HepG2 (cell line): ENCODE results near the gene DNAJB12. TPM values are rescaled to one million over a fixed set of nuclear protein-coding genes. Genes with fewer than 3 reads are reported as not detected.
A peak's percentile ranks its signal among the peaks of the same experiment; 100 is the strongest.

ENCODE experiments used
- ELF1 ChIP-seq: sonication (generic); formaldehyde crosslinking; IDR thresholded peaks from 2 replicates; pipeline ENCODE4 v1.4.0; 2020; ENCODE audit warnings: missing genetic modification reagents
- FOXK2 ChIP-seq: fragments of 450-650 bp; IDR thresholded peaks from 2 replicates; pipeline ENCODE4 v1.6.1; 2016
- GFI1 ChIP-seq: sonication (generic); formaldehyde crosslinking; IDR thresholded peaks from 2 replicates; pipeline ENCODE4 v1.5.0; 2020; ENCODE audit warnings: missing genetic modification reagents, mild to moderate bottlenecking, borderline replicate concordance
- GTF2F1 ChIP-seq: fragments of 150-350 bp; IDR thresholded peaks from 2 replicates; pipeline ENCODE4 v1.6.1; 2014; ENCODE audit warnings: low read length
- HES4 ChIP-seq: sonication (generic); formaldehyde crosslinking; IDR thresholded peaks from 2 replicates; pipeline ENCODE4 v1.9.0; 2021; ENCODE audit warnings: mild to moderate bottlenecking, missing genetic modification reagents, borderline replicate concordance
- HOXD1 ChIP-seq: sonication (generic); formaldehyde crosslinking; IDR thresholded peaks from 2 replicates; pipeline ENCODE4 v1.5.0; 2020; ENCODE audit warnings: missing genetic modification reagents
- PHF21A ChIP-seq: sonication (generic); formaldehyde crosslinking; IDR thresholded peaks from 2 replicates; pipeline ENCODE4 v1.5.0; 2020; ENCODE audit warnings: mild to moderate bottlenecking, missing genetic modification reagents
- PLSCR1 ChIP-seq: sonication (generic); formaldehyde crosslinking; IDR thresholded peaks from 2 replicates; pipeline ENCODE4 v1.5.0; 2020; ENCODE audit warnings: missing genetic modification reagents, mild to moderate bottlenecking, borderline replicate concordance
- RORA ChIP-seq: sonication (generic); formaldehyde crosslinking; IDR thresholded peaks from 2 replicates; pipeline ENCODE4 v1.5.0; 2020; ENCODE audit warnings: mild to moderate bottlenecking, missing genetic modification reagents, moderate library complexity
- TCF7 ChIP-seq: sonication (generic); IDR thresholded peaks from 2 replicates; pipeline ENCODE4 v1.6.1; 2016; ENCODE audit warnings: antibody characterized with exemption, low read depth
- U2AF1 ChIP-seq: fragments of 200-400 bp; formaldehyde crosslinking; optimal IDR thresholded peaks from 2 replicates; pipeline ENCODE3; 2017; ENCODE audit warnings: mild to moderate bottlenecking, low read depth, low read length
- XRCC5 ChIP-seq: fragments of 200-400 bp; formaldehyde crosslinking; optimal IDR thresholded peaks from 2 replicates; pipeline ENCODE3; 2017; ENCODE audit warnings: mild to moderate bottlenecking, low read length
- ZBTB37 ChIP-seq: sonication (generic); formaldehyde crosslinking; IDR thresholded peaks from 2 replicates; pipeline ENCODE4 v1.4.0; 2020; ENCODE audit warnings: mild to moderate bottlenecking, missing genetic modification reagents
- ZNF296 ChIP-seq: sonication (generic); formaldehyde crosslinking; conservative IDR thresholded peaks from 2 replicates; pipeline ENCODE4 v1.5.0; 2020; ENCODE audit warnings: mild to moderate bottlenecking, missing genetic modification reagents
- ZNF333 ChIP-seq: sonication (generic); formaldehyde crosslinking; IDR thresholded peaks from 2 replicates; pipeline ENCODE4 v1.4.0; 2020; ENCODE audit warnings: mild to moderate bottlenecking, missing genetic modification reagents, borderline replicate concordance
- ZNF549 ChIP-seq: sonication (generic); formaldehyde crosslinking; IDR thresholded peaks from 2 replicates; pipeline ENCODE4 v1.5.0; 2020; ENCODE audit warnings: missing genetic modification reagents
- ZNF574 ChIP-seq: sonication (generic); formaldehyde crosslinking; IDR thresholded peaks from 2 replicates; pipeline ENCODE4 v1.4.0; 2020; ENCODE audit warnings: missing genetic modification reagents
- ZNF768 ChIP-seq: sonication (generic); formaldehyde crosslinking; IDR thresholded peaks from 2 replicates; pipeline ENCODE4 v1.4.0; 2020; ENCODE audit warnings: missing genetic modification reagents
- ZNF891 ChIP-seq: sonication (generic); formaldehyde crosslinking; IDR thresholded peaks from 2 replicates; pipeline ENCODE4 v1.5.0; 2020; ENCODE audit warnings: mild to moderate bottlenecking, missing genetic modification reagents
- polyA plus RNA-seq, 8 experiments: library from polyadenylated mRNA; depleted of rRNA in 3 of 8; stranded (reverse) in 7 of 8; unstranded in 1 of 8; fragments of >200 nt; fragmentation: Illumina TruSeq in 4 of 8; extraction: Trizol in 4 of 8; gene quantifications; 2 replicates each; pipeline versions ENCODE4 v1.2.1 to v1.2.3, GENCODE V29; 2011 to 2016; ENCODE audit warnings: low read depth in 4 of 8, missing spikeins in 1 of 8, mixed read lengths in 1 of 8; ENCODE audit not compliant: insufficient read depth in 1 of 8
- total RNA-seq, 5 experiments: library from RNA; depleted of rRNA; stranded (reverse); fragments of >200 nt; fragmentation: Illumina TruSeq; extraction: Trizol; gene quantifications; 2 replicates each; pipeline ENCODE4 v1.2.3, GENCODE V29; 2016; ENCODE audit warnings: low read depth in 1 of 5
- TF ChIP-seq, protein P1 (sequence below): sonication (generic); formaldehyde crosslinking; IDR thresholded peaks from 2 replicates; pipeline ENCODE4 v1.4.0; 2020; ENCODE audit warnings: missing genetic modification reagents, mild to moderate bottlenecking, borderline replicate concordance
- TF ChIP-seq, protein P2 (sequence below): sonication (generic); formaldehyde crosslinking; IDR thresholded peaks from 2 replicates; pipeline ENCODE4 v1.8.0; 2022; ENCODE audit warnings: mild to moderate bottlenecking, missing genetic modification reagents
- TF ChIP-seq, protein P3 (sequence below): sonication (generic); formaldehyde crosslinking; IDR thresholded peaks from 2 replicates; pipeline ENCODE4 v1.8.0; 2022; ENCODE audit warnings: missing genetic modification reagents, mild to moderate bottlenecking, borderline replicate concordance

DNAJB12 gene
- total and polyA plus RNA-seq, 2 of the 13 experiments (the other 11 are each of a cell fraction or from before 2014, with no cell fraction given), result 10.8 to 18.2 TPM

- TF ChIP-seq ZNF574 (CRISPR knock-in tag), result peak; percentile 59; the same call in 1 of the 2 replicates
- TF ChIP-seq FOXK2, result no peak
- TF ChIP-seq, protein P1, sequence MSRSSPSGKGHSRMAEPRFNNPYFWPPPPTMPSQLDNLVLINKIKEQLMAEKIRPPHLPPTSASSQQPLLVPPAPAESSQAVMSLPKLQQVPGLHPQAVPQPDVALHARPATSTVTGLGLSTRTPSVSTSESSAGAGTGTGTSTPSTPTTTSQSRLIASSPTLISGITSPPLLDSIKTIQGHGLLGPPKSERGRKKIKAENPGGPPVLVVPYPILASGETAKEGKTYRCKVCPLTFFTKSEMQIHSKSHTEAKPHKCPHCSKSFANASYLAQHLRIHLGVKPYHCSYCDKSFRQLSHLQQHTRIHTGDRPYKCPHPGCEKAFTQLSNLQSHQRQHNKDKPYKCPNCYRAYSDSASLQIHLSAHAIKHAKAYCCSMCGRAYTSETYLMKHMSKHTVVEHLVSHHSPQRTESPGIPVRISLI (CRISPR knock-in tag), result peak; percentile 44; the same call in 1 of the 2 replicates
- TF ChIP-seq, protein P2, sequence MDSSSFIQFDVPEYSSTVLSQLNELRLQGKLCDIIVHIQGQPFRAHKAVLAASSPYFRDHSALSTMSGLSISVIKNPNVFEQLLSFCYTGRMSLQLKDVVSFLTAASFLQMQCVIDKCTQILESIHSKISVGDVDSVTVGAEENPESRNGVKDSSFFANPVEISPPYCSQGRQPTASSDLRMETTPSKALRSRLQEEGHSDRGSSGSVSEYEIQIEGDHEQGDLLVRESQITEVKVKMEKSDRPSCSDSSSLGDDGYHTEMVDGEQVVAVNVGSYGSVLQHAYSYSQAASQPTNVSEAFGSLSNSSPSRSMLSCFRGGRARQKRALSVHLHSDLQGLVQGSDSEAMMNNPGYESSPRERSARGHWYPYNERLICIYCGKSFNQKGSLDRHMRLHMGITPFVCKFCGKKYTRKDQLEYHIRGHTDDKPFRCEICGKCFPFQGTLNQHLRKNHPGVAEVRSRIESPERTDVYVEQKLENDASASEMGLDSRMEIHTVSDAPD (CRISPR knock-in tag), result peak; percentile 96
- 0 out of 2 replicates have a peak, but pooled peaks have one; percentile 13 for TF ChIP-seq ZNF296 (CRISPR knock-in tag)
- peak; percentile 60; the same call in 1 of the 2 replicates for TF ChIP-seq ZNF768 (CRISPR knock-in tag)
- TF ChIP-seq U2AF1, result no peak
- peak; percentile 85 for TF ChIP-seq PHF21A (CRISPR knock-in tag)
- no peak for TF ChIP-seq RORA (CRISPR knock-in tag)
- TF ChIP-seq HOXD1 (CRISPR knock-in tag), result no peak
- TF ChIP-seq PLSCR1 (CRISPR knock-in tag), result no peak
- TF ChIP-seq ZNF891 (CRISPR knock-in tag), result no peak; the same call in 1 of the 2 replicates
- peak; percentile 77; the same call in 1 of the 2 replicates for TF ChIP-seq GFI1 (CRISPR knock-in tag)
- TF ChIP-seq ZNF333 (CRISPR knock-in tag), result no peak
- no peak for TF ChIP-seq HES4
- no peak for TF ChIP-seq ZNF549
- TF ChIP-seq ELF1, result no peak
- no peak for TF ChIP-seq GTF2F1
- peak; percentile 44 for TF ChIP-seq XRCC5
- no peak for TF ChIP-seq ZBTB37 (CRISPR knock-in tag)
- TF ChIP-seq, protein P3, sequence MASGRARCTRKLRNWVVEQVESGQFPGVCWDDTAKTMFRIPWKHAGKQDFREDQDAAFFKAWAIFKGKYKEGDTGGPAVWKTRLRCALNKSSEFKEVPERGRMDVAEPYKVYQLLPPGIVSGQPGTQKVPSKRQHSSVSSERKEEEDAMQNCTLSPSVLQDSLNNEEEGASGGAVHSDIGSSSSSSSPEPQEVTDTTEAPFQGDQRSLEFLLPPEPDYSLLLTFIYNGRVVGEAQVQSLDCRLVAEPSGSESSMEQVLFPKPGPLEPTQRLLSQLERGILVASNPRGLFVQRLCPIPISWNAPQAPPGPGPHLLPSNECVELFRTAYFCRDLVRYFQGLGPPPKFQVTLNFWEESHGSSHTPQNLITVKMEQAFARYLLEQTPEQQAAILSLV (CRISPR knock-in tag), result no peak
- TF ChIP-seq TCF7, result no peak; the same call in 1 of the 2 replicates
Measured at GRCh38 chr10:72334825-72335393, 19.8 kb downstream of the DNAJB12 start (continued).
